B cell (primary cell): Measurements from ENCODE around the gene SAMD4B.

Source experiments
- CTCF ChIP-seq: fragments of 200-600 bp; IDR thresholded peaks from one replicate; pipeline ENCODE4 v1.8.0; 2022; ENCODE audit warnings: antibody characterized with exemption, mild to moderate bottlenecking
- EZH2 ChIP-seq: IDR thresholded peaks from 2 replicates; pipeline ENCODE4 v1.6.1; 2012; ENCODE audit warnings: borderline replicate concordance, low read depth, mild to moderate bottlenecking, moderate library complexity, low read length; ENCODE audit not compliant: insufficient read depth, poor library complexity, severe bottlenecking

GRCh38 chr19:39423258-39424086, 81.3 kb downstream of the SAMD4B start:
- TF ChIP-seq EZH2 (no peak), CTCF (no peak)
